Body of pancreas (tissue), 4 donors: ENCODE measurements around the gene SLC35F2.

Experiments used
- CTCF ChIP-seq, 7 experiments: fragments of 450-650 bp in 4 of 7; fragments of 200-600 bp in 3 of 7; sonication (generic) in 3 of 7; IDR thresholded peaks; one replicate each; pipeline ENCODE4 v1.5.1; 2016 to 2019; ENCODE audit warnings: antibody characterized with exemption in 7 of 7
- POLR2A ChIP-seq, 3 donors: fragments of 450-650 bp; IDR thresholded peaks; one replicate each; pipeline ENCODE4 v1.6.1; 2016; ENCODE audit warnings: antibody characterized with exemption in 3 of 3, mild to moderate bottlenecking in 2 of 3

GRCh38 chr11:107752508-107752907, 106.1 kb downstream of the SLC35F2 start:
- TF ChIP-seq CTCF (IDR thresholded peaks at IDR 0.05): no peak
- no peak for TF ChIP-seq POLR2A (IDR thresholded peaks at IDR 0.05)
